Suprapubic skin (tissue), 4 donors: ENCODE data around the gene OR52E2. TPM values are rescaled to one million over a fixed set of nuclear protein-coding genes. Genes with fewer than 3 reads are reported as not detected.

ENCODE experiments used
- DNase-seq, 2 donors: peaks; one replicate each; pipeline ENCODE4 v3.0.0-alpha.2; 2019; ENCODE audit warnings: low spot score in 2 of 2
- H3K27ac ChIP-seq: fragments of 200-600 bp; sonication (generic); one replicate; pipeline ENCODE4 v1.5.1; 2019
- H3K27me3 ChIP-seq: fragments of 200-600 bp; sonication (generic); one replicate; pipeline ENCODE4 v1.5.1; 2019
- H3K36me3 ChIP-seq: fragments of 200-600 bp; sonication (generic); one replicate; pipeline ENCODE4 v1.5.1; 2019
- H3K4me1 ChIP-seq: fragments of 200-600 bp; sonication (generic); one replicate; pipeline ENCODE4 v1.5.1; 2019
- H3K4me3 ChIP-seq: fragments of 200-600 bp; sonication (generic); one replicate; pipeline ENCODE4 v1.5.1; 2019; ENCODE audit warnings: mild to moderate bottlenecking
- H3K9me3 ChIP-seq: fragments of 200-600 bp; sonication (generic); one replicate; pipeline ENCODE4 v1.5.1; 2019
- EP300 ChIP-seq: sonication (generic); formaldehyde crosslinking; IDR thresholded peaks from one replicate; pipeline ENCODE4 v1.6.1; 2017; ENCODE audit warnings: antibody characterized with exemption
- POLR2A ChIP-seq, 2 donors: fragments of 450-650 bp; IDR thresholded peaks; one replicate each; pipeline ENCODE4 v1.6.1; 2017; ENCODE audit warnings: antibody characterized with exemption in 2 of 2, mild to moderate bottlenecking in 2 of 2, moderate library complexity in 2 of 2
- POLR2AphosphoS5 ChIP-seq, 3 donors: sonication (generic); formaldehyde crosslinking; IDR thresholded peaks; one replicate each; pipeline ENCODE4 v1.6.1; 2017; ENCODE audit warnings: antibody characterized with exemption in 3 of 3
- WGBS: methylation state at CpG from one replicate; pipeline ENCODE4 v1.1.5; 2018; 5-methylcytosine and 5-hydroxymethylcytosine counted together
- total RNA-seq, 4 donors: library from RNA; depleted of rRNA; stranded (reverse); fragments of >200 nt; gene quantifications; one replicate each; pipeline ENCODE4 v1.1.0, GENCODE V29; 2016
- TF ChIP-seq, protein P1 (sequence below), 2 donors: fragments of 200-600 bp in 1 of 2; fragments of 450-650 bp in 1 of 2; sonication (generic) in 1 of 2; IDR thresholded peaks; one replicate each; pipeline ENCODE4 v1.5.1; 2016 to 2019; ENCODE audit warnings: antibody characterized with exemption in 2 of 2, mild to moderate bottlenecking in 1 of 2, moderate library complexity in 1 of 2

OR52E2 gene
- total RNA-seq, 4 donors from 2014 or later, result not detected

DNA sequence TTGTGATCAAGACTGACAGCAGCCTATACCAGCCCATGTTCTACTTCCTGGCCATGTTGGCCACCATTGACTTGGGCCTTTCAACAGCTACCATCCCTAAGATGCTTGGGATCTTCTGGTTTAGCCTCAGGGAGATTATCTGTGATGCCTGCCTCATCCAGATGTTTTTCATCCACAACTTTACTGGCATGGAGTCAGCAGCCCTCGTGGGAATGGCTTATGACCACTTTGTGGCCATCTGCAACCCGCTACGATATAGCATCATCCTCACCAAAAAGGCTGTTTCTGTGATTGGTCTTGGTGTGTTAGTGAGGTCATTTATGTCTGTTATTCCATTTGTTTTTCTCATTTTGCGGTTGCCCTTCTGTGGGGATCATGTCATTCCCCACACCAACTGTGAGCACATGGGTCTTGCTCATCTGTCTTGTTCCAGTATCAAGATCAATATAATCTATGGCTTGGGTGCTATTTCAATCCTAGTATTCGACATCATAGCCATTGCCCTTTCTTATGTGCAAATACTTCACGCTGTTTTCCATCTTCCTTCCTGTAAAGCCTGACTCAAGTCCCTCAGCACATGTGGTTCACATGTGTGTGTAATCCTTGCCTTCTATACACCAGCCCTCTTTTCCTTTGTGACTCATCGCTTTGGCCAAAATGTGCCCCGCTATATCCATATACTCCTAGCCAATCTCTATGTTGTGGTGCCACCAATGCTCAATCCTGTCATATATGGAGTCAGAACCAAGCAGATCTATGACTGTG, 33.6 kb upstream of the OR52E2 start:
- Histone ChIP-seq H3K27ac (no peak overlapping the region), H3K27me3 (no peaks in the 10 kb centered on the region), H3K36me3 (no peaks in the 10 kb centered on the region), H3K4me3 (no peak overlapping the region), H3K4me1 (no peaks in the 10 kb centered on the region), H3K9me3 (no peaks in the 10 kb centered on the region)
- TF ChIP-seq, protein P1, sequence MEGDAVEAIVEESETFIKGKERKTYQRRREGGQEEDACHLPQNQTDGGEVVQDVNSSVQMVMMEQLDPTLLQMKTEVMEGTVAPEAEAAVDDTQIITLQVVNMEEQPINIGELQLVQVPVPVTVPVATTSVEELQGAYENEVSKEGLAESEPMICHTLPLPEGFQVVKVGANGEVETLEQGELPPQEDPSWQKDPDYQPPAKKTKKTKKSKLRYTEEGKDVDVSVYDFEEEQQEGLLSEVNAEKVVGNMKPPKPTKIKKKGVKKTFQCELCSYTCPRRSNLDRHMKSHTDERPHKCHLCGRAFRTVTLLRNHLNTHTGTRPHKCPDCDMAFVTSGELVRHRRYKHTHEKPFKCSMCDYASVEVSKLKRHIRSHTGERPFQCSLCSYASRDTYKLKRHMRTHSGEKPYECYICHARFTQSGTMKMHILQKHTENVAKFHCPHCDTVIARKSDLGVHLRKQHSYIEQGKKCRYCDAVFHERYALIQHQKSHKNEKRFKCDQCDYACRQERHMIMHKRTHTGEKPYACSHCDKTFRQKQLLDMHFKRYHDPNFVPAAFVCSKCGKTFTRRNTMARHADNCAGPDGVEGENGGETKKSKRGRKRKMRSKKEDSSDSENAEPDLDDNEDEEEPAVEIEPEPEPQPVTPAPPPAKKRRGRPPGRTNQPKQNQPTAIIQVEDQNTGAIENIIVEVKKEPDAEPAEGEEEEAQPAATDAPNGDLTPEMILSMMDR (IDR thresholded peaks at IDR 0.05), result no peak
- TF ChIP-seq EP300 (no peak), POLR2AphosphoS5 (IDR thresholded peaks at IDR 0.05) (no peak), POLR2A (IDR thresholded peaks at IDR 0.05) (no peak)
- no peak for DNase-seq
- WGBS, result 60% methylated on average over 8 of the region's 8 CpGs

DNA sequence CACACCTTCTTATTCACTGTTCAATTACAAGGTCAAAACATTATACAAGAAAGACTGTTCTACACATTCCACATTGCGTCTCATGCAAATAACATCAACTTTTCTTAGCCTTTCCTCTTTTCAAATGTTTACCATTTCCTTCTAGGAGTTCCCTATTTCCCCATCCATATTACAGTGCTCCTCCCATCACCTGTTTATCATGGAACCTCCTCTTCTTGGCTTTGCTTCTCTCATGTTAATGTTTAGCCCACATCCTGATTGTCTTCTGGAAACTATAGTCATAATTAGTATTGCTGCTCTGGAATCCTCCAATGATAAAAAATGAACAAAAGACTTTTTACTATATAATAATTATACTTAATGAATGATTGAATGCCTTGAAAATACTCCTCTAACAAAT, 31.2 kb upstream of the OR52E2 start:
- WGBS, result 94% methylated on average over 1 of the region's 1 CpG
- Histone ChIP-seq H3K27ac (no peak overlapping the region), H3K27me3 (no peaks in the 10 kb centered on the region), H3K9me3 (no peaks in the 10 kb centered on the region), H3K4me3 (no peak overlapping the region), H3K36me3 (no peaks in the 10 kb centered on the region), H3K4me1 (no peaks in the 10 kb centered on the region)
- DNase-seq, result no peak
- TF ChIP-seq POLR2AphosphoS5 (IDR thresholded peaks at IDR 0.05) (no peak), POLR2A (IDR thresholded peaks at IDR 0.05) (no peak), EP300 (no peak)
- TF ChIP-seq, protein P1 (IDR thresholded peaks at IDR 0.05), result no peak

DNA sequence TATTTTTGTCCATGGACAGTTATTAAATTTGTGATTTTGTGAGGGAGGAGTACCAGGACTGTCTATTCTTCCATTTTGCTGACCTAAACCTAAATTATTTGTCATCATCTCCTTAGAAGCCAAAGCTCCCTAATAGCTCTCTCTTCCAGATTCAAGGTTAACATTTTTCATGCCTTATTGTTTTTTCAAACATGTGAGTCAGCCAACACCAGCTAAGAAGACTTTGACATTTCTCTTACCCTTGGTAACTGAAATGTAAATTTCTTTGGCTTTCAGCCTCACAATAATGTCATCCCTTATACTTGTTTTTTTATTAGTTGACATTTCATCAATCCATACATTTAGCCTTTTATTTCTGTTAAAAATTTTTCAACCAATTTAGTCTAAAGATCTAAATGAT, 29.1 kb upstream of the OR52E2 start:
- Histone ChIP-seq H3K36me3 (no peaks in the 10 kb centered on the region), H3K9me3 (no peaks in the 10 kb centered on the region), H3K4me1 (no peaks in the 10 kb centered on the region), H3K4me3 (no peak overlapping the region), H3K27ac (no peak overlapping the region), H3K27me3 (no peaks in the 10 kb centered on the region)
- no peak for DNase-seq
- TF ChIP-seq, protein P1 (IDR thresholded peaks at IDR 0.05), result no peak
- no peak for TF ChIP-seq EP300
- TF ChIP-seq POLR2A (IDR thresholded peaks at IDR 0.05), result no peak
- no peak for TF ChIP-seq POLR2AphosphoS5 (IDR thresholded peaks at IDR 0.05)

DNA sequence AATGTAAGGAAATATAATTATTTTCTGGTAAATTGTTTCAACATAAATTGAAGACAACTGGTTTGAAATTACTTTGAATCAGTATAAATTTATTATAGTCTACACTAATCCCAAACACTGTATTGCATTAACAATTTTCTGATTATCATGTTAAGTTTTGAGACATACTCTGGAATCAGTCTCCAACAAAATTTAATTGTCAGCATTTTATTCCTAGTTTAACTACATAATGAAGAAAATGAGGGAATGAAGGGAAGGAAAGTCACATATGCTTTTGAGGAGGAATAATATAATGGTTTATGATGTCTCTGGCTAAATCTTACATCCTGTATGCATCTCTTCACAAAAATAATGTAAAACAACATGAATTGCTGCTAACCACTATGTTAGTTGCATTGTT, 24.2 kb upstream of the OR52E2 start:
- Histone ChIP-seq H3K36me3 (no peaks in the 10 kb centered on the region), H3K27ac (no peak overlapping the region), H3K27me3 (no peaks in the 10 kb centered on the region), H3K9me3 (no peaks in the 10 kb centered on the region), H3K4me1 (no peaks in the 10 kb centered on the region), H3K4me3 (no peak overlapping the region)
- no peak for DNase-seq
- TF ChIP-seq EP300 (no peak), POLR2AphosphoS5 (IDR thresholded peaks at IDR 0.05) (no peak), POLR2A (IDR thresholded peaks at IDR 0.05) (no peak)
- TF ChIP-seq, protein P1 (IDR thresholded peaks at IDR 0.05), result no peak

DNA sequence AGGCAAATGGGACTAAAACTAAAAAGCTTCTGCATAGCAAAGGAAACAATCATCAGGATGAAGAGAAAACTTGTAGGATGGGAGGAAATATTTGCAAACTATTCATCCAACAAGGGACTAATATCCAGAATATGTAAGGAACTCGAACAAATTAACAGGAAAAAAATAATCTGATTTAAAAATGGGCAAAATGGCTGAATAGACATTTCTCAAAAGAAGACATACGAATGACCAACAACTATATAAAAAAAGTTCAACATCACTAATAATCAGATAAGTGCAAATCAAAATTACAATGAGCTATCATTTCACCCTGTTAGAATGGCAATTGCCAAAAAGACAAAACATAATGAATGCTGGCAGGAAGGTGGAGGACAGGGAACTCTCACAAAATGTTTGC, 22.0 kb upstream of the OR52E2 start:
- WGBS, result 75% methylated on average over 2 of the region's 2 CpGs
- no peak overlapping the region for H3K4me3 ChIP-seq
- H3K4me1 ChIP-seq, result no peaks in the 10 kb centered on the region
- H3K9me3 ChIP-seq, result no peaks in the 10 kb centered on the region
- no peaks in the 10 kb centered on the region for H3K36me3 ChIP-seq
- H3K27me3 ChIP-seq, result no peaks in the 10 kb centered on the region
- H3K27ac ChIP-seq, result no peak overlapping the region
- no peak for DNase-seq
- TF ChIP-seq EP300, result no peak
- TF ChIP-seq POLR2AphosphoS5 (IDR thresholded peaks at IDR 0.05), result no peak
- TF ChIP-seq POLR2A (IDR thresholded peaks at IDR 0.05), result no peak
- TF ChIP-seq, protein P1 (IDR thresholded peaks at IDR 0.05), result no peak
